ENCODE data around the gene PNPLA1.
A peak's percentile ranks its signal among the peaks of the same experiment; 100 is the strongest.

PNPLA1 gene

GRCh38 chr6:36247693-36248092 is 22.2 kb upstream of the PNPLA1 start:
- no peak for TF ChIP-seq CTCF (IDR thresholded peaks at IDR 0.05)
- Histone ChIP-seq H3K4me3 (ENCODE audit: low read depth in 1 of 2, low read length in 1 of 2) (peak overlapping the region; percentile 40 to 59), H3K27me3 (no peaks in the 10 kb centered on the region), H3K4me1 (ENCODE audit: control insufficient read depth in 1 of 2, insufficient read depth in 1 of 2, low read depth in 1 of 2, low read length in 1 of 2) (peaks cover 53 to 58% of the 10 kb centered on the region in 2 experiments), H3K27ac (peak overlapping the region; percentile 96), H3K36me3 (peaks cover 7% of the 10 kb centered on the region), H3K9me3 (no peaks in the 10 kb centered on the region)

GRCh38 chr6:36248980-36249379 is 20.9 kb upstream of the PNPLA1 start:
- peak overlapping the region in 1 of 2 experiments; percentile 59 for H3K4me3 ChIP-seq (ENCODE audit: low read depth in 1 of 2, low read length in 1 of 2)
- peaks cover 7% of the 10 kb centered on the region for H3K36me3 ChIP-seq
- TF ChIP-seq CTCF (IDR thresholded peaks at IDR 0.05): no peak
- H3K27ac ChIP-seq: peak overlapping the region; percentile 96
- no peaks in the 10 kb centered on the region for H3K9me3 ChIP-seq
- peaks cover 53 to 58% of the 10 kb centered on the region in 2 experiments for H3K4me1 ChIP-seq (ENCODE audit: control insufficient read depth in 1 of 2, insufficient read depth in 1 of 2, low read depth in 1 of 2, low read length in 1 of 2)
- no peaks in the 10 kb centered on the region for H3K27me3 ChIP-seq

GRCh38 chr6:36249536-36249935 is 20.3 kb upstream of the PNPLA1 start:
- no peak for TF ChIP-seq CTCF (IDR thresholded peaks at IDR 0.05)

GRCh38 chr6:36252005-36252404 is 17.9 kb upstream of the PNPLA1 start:
- Histone ChIP-seq H3K27me3 (no peaks in the 10 kb centered on the region), H3K9me3 (no peaks in the 10 kb centered on the region), H3K27ac (no peak overlapping the region), H3K4me1 (ENCODE audit: control insufficient read depth in 1 of 2, insufficient read depth in 1 of 2, low read depth in 1 of 2, low read length in 1 of 2) (peaks cover 27 to 31% of the 10 kb centered on the region in 2 experiments), H3K36me3 (no peaks in the 10 kb centered on the region), H3K4me3 (ENCODE audit: low read depth in 1 of 2, low read length in 1 of 2) (no peak overlapping the region)
- TF ChIP-seq CTCF (IDR thresholded peaks at IDR 0.05): no peak

More at GRCh38 chr6:36249536-36249935, 20.3 kb upstream of the PNPLA1 start:
- Histone ChIP-seq H3K4me3 (ENCODE audit: low read depth in 1 of 2, low read length in 1 of 2) (no peak overlapping the region), H3K36me3 (peaks cover 4% of the 10 kb centered on the region), H3K9me3 (no peaks in the 10 kb centered on the region), H3K4me1 (ENCODE audit: control insufficient read depth in 1 of 2, insufficient read depth in 1 of 2, low read depth in 1 of 2, low read length in 1 of 2) (peaks cover 52 to 56% of the 10 kb centered on the region in 2 experiments), H3K27me3 (no peaks in the 10 kb centered on the region), H3K27ac (peak overlapping the region; percentile 96)

- Histone ChIP-seq H3K27me3 (peaks cover 38% of the 10 kb centered on the region), H3K9me3 (peaks cover 5% of the 10 kb centered on the region), H3K36me3 (no peaks in the 10 kb centered on the region), H3K4me1 (ENCODE audit: control insufficient read depth in 1 of 2, insufficient read depth in 1 of 2, low read depth in 1 of 2, low read length in 1 of 2) (no peaks in the 10 kb centered on the region), H3K4me3 (ENCODE audit: low read depth in 1 of 2, low read length in 1 of 2) (no peak overlapping the region), H3K27ac (no peak overlapping the region)
- TF ChIP-seq CTCF (IDR thresholded peaks at IDR 0.05): no peak
Measured at GRCh38 chr6:36263390-36264000, 6.4 kb upstream of the PNPLA1 start.
